GM12878 (cell line): ENCODE results near the gene SVIL. TPM values are rescaled to one million over a fixed set of nuclear protein-coding genes. Genes with fewer than 3 reads are reported as not detected.
A peak's percentile ranks its signal among the peaks of the same experiment; 100 is the strongest.

ENCODE experiments used
- ATAC-seq: fragments of 200-7000 bp; cut with Tn5 transposase; 3 replicates; pipeline ENCODE4 v1.9.1; 2020; ENCODE audit warnings: mild to moderate bottlenecking, moderate library complexity
- BruUV-seq: library from RNA; stranded (reverse); fragments of 400-500 nt; replicated peaks from 2 replicates; lab custom pipeline; 2021; lab: Mats Ljungman, UMichigan
- CTCF ChIA-PET: fragments of 300-600 bp; sonication (Branson Sonifier 250); formaldehyde crosslinking; extraction: SDS; loops from one replicate; lab custom pipeline; 2021; ENCODE audit warnings: inconsistent platforms; lab: Yijun Ruan, JAX
- POLR2A ChIA-PET: fragments of 350-600 bp; formaldehyde crosslinking; extraction: SDS; loops from one replicate; lab custom pipeline; 2021; ENCODE audit warnings: inconsistent platforms; lab: Charles Lee
- RAD21 ChIA-PET: fragments of 300-600 bp; sonication (Branson Sonifier 250); formaldehyde crosslinking; loops from one replicate; lab custom pipeline; 2023; ENCODE audit warnings: antibody characterized with exemption; ENCODE audit not compliant: unreplicated experiment; lab: Charles Lee
- SMC1A ChIA-PET: fragments of 300-600 bp; sonication (Branson Sonifier 250); formaldehyde crosslinking; loops from one replicate; lab custom pipeline; 2023; ENCODE audit not compliant: unreplicated experiment, uncharacterized antibody; lab: Charles Lee
- DNase-seq: peaks from one replicate; pipeline ENCODE4 v3.0.0-alpha.2; 2011; ENCODE audit warnings: low read depth, low spot score
- FAIRE-seq: peaks from 3 replicates; lab custom pipeline; 2011; peaks lifted over from hg19 to GRCh38; lab: Jason Lieb, UNC
- H2AFZ ChIP-seq: 2 replicates; pipeline ENCODE4 v1.6.0; 2011; ENCODE audit warnings: low read depth, low read length, control low read depth; ENCODE audit not compliant: control insufficient read depth
- H3K27ac ChIP-seq: 2 replicates; pipeline ENCODE4 v1.5.1; 2011; ENCODE audit warnings: control low read depth; ENCODE audit not compliant: control insufficient read depth, insufficient read depth
- H3K27me3 ChIP-seq, 2 experiments: replicated peaks in 1 of 2; 2 replicates each; pipeline versions ENCODE4 v1.6.0 to v1.6.1; 2011; ENCODE audit warnings: low read length in 1 of 2; ENCODE audit not compliant: control insufficient read depth in 2 of 2, insufficient read depth in 2 of 2
- H3K36me3 ChIP-seq, 2 experiments: 2 replicates each; pipeline ENCODE4 v1.5.1; 2011; ENCODE audit warnings: low read length in 1 of 2; ENCODE audit not compliant: control insufficient read depth in 2 of 2, insufficient read depth in 2 of 2
- H3K4me1 ChIP-seq: 2 replicates; pipeline ENCODE4 v1.6.1; 2011; ENCODE audit warnings: mild to moderate bottlenecking, low read length, moderate library complexity, mixed read lengths; ENCODE audit not compliant: control insufficient read depth, insufficient read depth
- H3K4me2 ChIP-seq: 2 replicates; pipeline ENCODE4 v1.6.0; 2011; ENCODE audit warnings: control low read depth; ENCODE audit not compliant: control insufficient read depth, insufficient read depth
- H3K4me3 ChIP-seq: fragments of 200-600 bp; sonication (generic); 2 replicates; pipeline ENCODE4 v1.5.1; 2016
- H3K79me2 ChIP-seq: 2 replicates; pipeline ENCODE4 v1.6.0; 2011; ENCODE audit warnings: low read length; ENCODE audit not compliant: control insufficient read depth, insufficient read depth
- H3K9ac ChIP-seq: 2 replicates; pipeline ENCODE4 v1.8.0; 2011; ENCODE audit warnings: low read length, control low read depth, mixed read lengths; ENCODE audit not compliant: control insufficient read depth, insufficient read depth
- H3K9me3 ChIP-seq: replicated peaks from 3 replicates; pipeline ENCODE4 v1.5.1; 2011; ENCODE audit warnings: mild to moderate bottlenecking, low read length; ENCODE audit not compliant: control insufficient read depth, insufficient read depth
- H4K20me1 ChIP-seq: 2 replicates; pipeline ENCODE4 v1.6.0; 2011; ENCODE audit not compliant: control insufficient read depth, insufficient read depth
- BHLHE40 ChIP-seq, 2 experiments: fragments of 450-650 bp in 1 of 2; IDR thresholded peaks; 2 replicates each; pipeline ENCODE4 v1.6.1; 2011 to 2017; ENCODE audit warnings: low read depth in 2 of 2, borderline replicate concordance in 1 of 2, improper control_type of control experiment in 1 of 2, low read length in 1 of 2, mild to moderate bottlenecking in 1 of 2
- CBX3 ChIP-seq: fragments of 200-600 bp; sonication (generic); IDR thresholded peaks from 2 replicates; pipeline ENCODE4 v1.6.1; 2016; ENCODE audit warnings: low read depth, borderline replicate concordance
- CHD2 ChIP-seq: IDR thresholded peaks from 2 replicates; pipeline ENCODE4 v1.6.1; 2011; ENCODE audit warnings: low read depth, low read length, improper control_type of control experiment, borderline replicate concordance
- HDGF ChIP-seq: fragments of 450-650 bp; IDR thresholded peaks from 2 replicates; pipeline ENCODE4 v1.6.1; 2016; ENCODE audit warnings: antibody characterized with exemption
- IKZF2 ChIP-seq, 2 experiments: fragments of 450-650 bp; IDR thresholded peaks; 2 replicates each; pipeline ENCODE4 v1.6.1; 2017; ENCODE audit warnings: mild to moderate bottlenecking in 2 of 2, moderate library complexity in 2 of 2
- KAT2A ChIP-seq: conservative IDR thresholded peaks from 2 replicates; pipeline ENCODE4 v1.6.1; 2011; ENCODE audit warnings: low read depth, low read length; ENCODE audit not compliant: control insufficient read depth
- NBN ChIP-seq: fragments of 450-650 bp; IDR thresholded peaks from 2 replicates; pipeline ENCODE4 v1.6.1; 2016
- NFYA ChIP-seq: IDR thresholded peaks from 2 replicates; pipeline ENCODE4 v1.6.1; 2011; ENCODE audit warnings: low read depth, mild to moderate bottlenecking, low read length, improper control_type of control experiment, borderline replicate concordance
- POU2F2 ChIP-seq: IDR thresholded peaks from 3 replicates; pipeline ENCODE4 v1.6.1; 2011; ENCODE audit warnings: low read depth, mild to moderate bottlenecking, low read length, borderline replicate concordance
- SMARCA5 ChIP-seq: fragments of 450-650 bp; IDR thresholded peaks from 2 replicates; pipeline ENCODE4 v1.6.1; 2017; ENCODE audit warnings: mild to moderate bottlenecking
- ZSCAN29 ChIP-seq: fragments of 450-650 bp; IDR thresholded peaks from 2 replicates; pipeline ENCODE4 v1.6.1; 2017; ENCODE audit warnings: mild to moderate bottlenecking, moderate library complexity
- WGBS: methylation state at CpG from one replicate; pipeline ENCODE4 v1.1.6; 2016; ENCODE audit warnings: low lambda C conversion rate; ENCODE audit not compliant: insufficient replicate concordance, insufficient coverage; ENCODE audit errors: missing lambda C conversion rate; 5-methylcytosine and 5-hydroxymethylcytosine counted together
- in situ Hi-C: fragments of 300-500 bp; cut with MboI; formaldehyde crosslinking; loops from 9 replicates; pipeline ENCODE4 v1.14.3; 2018; ENCODE audit warnings: mixed read lengths
- intact Hi-C: fragments of 100-400 bp; cut with micrococcal nuclease; formaldehyde crosslinking; loops from one replicate; pipeline ENCODE4 v1.14.2; 2022; ENCODE audit not compliant: unreplicated experiment
- polyA plus RNA-seq, 11 experiments: library from polyadenylated mRNA; depleted of rRNA in 4 of 11; unstranded in 6 of 11; stranded (reverse) in 5 of 11; fragments of >200 nt; fragmentation: Nextera tagmentation in 4 of 11; fragmentation: Illumina TruSeq in 1 of 11; extraction: Ambion mirVana in 4 of 11; extraction: Trizol in 1 of 11; gene quantifications; 1 replicate in 1 of 11; 2 replicates in 10 of 11; pipeline versions ENCODE4 v1.2.1 to v1.2.3, GENCODE V29; 2011 to 2016; ENCODE audit warnings: inconsistent platforms in 2 of 11, missing spikeins in 2 of 11, low read depth in 1 of 11
- total RNA-seq, 4 experiments: library from RNA; depleted of rRNA in 3 of 4; stranded (reverse); fragments of >200 nt in 3 of 4; fragmentation: Illumina TruSeq in 1 of 4; extraction: Trizol in 1 of 4; gene quantifications; 2 replicates each; pipeline versions ENCODE4 v1.2.1 to v1.2.3, GENCODE V29; 2013 to 2021
- TF ChIP-seq, protein P1 (sequence below): IDR thresholded peaks from 2 replicates; pipeline ENCODE4 v1.6.1; 2012; ENCODE audit warnings: low read depth, low read length, improper control_type of control experiment
- TF ChIP-seq, protein P2 (sequence below), 3 experiments: IDR thresholded peaks in 2 of 3; conservative IDR thresholded peaks in 1 of 3; 2 replicates each; pipeline ENCODE4 v1.5.1; 2011; ENCODE audit warnings: low read depth in 3 of 3, low read length in 3 of 3, mild to moderate bottlenecking in 3 of 3, control low read depth in 2 of 3, moderate library complexity in 2 of 3, inconsistent platforms in 1 of 3, mixed read lengths in 1 of 3; ENCODE audit not compliant: control insufficient read depth in 2 of 3, insufficient read depth in 1 of 3; ENCODE audit errors: extremely low read depth in 1 of 3
- TF ChIP-seq, protein P3 (sequence below): fragments of 150-350 bp; IDR thresholded peaks from 2 replicates; pipeline ENCODE4 v1.6.1; 2016; ENCODE audit warnings: low read depth, low read length
- TF ChIP-seq, protein P4 (sequence below): fragments of 450-650 bp; IDR thresholded peaks from 2 replicates; pipeline ENCODE4 v1.6.1; 2017; ENCODE audit warnings: mild to moderate bottlenecking, moderate library complexity

The SVIL gene
- total and polyA plus RNA-seq, 10 of the 15 experiments (the other 5 are each of a cell fraction or from before 2014, with no cell fraction given), result 0.22 to 1.9 (median 0.87) TPM

DNA sequence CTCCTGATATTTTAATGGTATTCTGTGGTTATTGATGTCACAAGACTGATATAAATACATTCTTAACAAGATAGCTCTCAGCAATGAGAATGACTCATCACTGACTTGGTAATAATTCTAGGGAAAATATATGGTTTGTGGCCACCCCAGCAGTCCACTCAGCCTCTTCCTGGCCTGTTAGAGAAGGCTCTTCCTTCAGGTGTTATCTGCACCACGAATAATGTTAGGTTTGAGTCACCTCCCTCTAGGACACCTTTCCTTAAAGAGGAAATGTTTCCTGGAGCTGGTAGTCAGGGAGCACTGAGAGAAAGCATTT lies 163.3 kb downstream of the SVIL start:
- Histone ChIP-seq H3K79me2 (no peaks in the 10 kb centered on the region), H3K27me3 (no peaks in the 10 kb centered on the region), H3K4me3 (no peak overlapping the region), H3K4me1 (no peaks in the 10 kb centered on the region), H2AFZ (no peak overlapping the region), H3K27ac (no peak overlapping the region), H4K20me1 (no peaks in the 10 kb centered on the region), H3K4me2 (no peak overlapping the region), H3K9ac (no peak overlapping the region), H3K36me3 (peaks cover 0 to 2% of the 10 kb centered on the region in 2 experiments; a peak in 2 of 4 replicates), H3K9me3 (no peaks in the 10 kb centered on the region)
- CTCF ChIA-PET, result interaction anchor here (0.7 to 2.2 kb wide), 5 partner anchors 9 to 1385 kb away, joined by 3 to 12 read pairs (median 3); no protein-coding TSS in a partner anchor
- BruUV-seq, result no TSS peak
- 19% methylated on average over 1 of the region's 1 CpG for WGBS
- FAIRE-seq (no peak), DNase-seq (no peak), ATAC-seq (peak; percentile 46)
- intact Hi-C loops, result no loop called here
- SMC1A ChIA-PET, result no interaction called here
- POLR2A ChIA-PET, result no interaction called here
- in situ Hi-C loops, result no loop called here
- RAD21 ChIA-PET, result no interaction called here
- TF ChIP-seq SMARCA5 (no peak), NBN (no peak), CBX3 (no peak), BHLHE40 (IDR thresholded peaks at IDR 0.05; ENCODE audit: borderline replicate concordance in 1 of 2, low read depth in 2 of 2, low read length in 1 of 2) (no peak), KAT2A (no peak), HDGF (no peak), CHD2 (no peak), ZSCAN29 (no peak), IKZF2 (IDR thresholded peaks at IDR 0.05) (no peak), POU2F2 (no peak), NFYA (no peak)
- TF ChIP-seq, protein P1, sequence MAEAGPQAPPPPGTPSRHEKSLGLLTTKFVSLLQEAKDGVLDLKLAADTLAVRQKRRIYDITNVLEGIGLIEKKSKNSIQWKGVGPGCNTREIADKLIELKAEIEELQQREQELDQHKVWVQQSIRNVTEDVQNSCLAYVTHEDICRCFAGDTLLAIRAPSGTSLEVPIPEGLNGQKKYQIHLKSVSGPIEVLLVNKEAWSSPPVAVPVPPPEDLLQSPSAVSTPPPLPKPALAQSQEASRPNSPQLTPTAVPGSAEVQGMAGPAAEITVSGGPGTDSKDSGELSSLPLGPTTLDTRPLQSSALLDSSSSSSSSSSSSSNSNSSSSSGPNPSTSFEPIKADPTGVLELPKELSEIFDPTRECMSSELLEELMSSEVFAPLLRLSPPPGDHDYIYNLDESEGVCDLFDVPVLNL, result no peak
- TF ChIP-seq, protein P2, sequence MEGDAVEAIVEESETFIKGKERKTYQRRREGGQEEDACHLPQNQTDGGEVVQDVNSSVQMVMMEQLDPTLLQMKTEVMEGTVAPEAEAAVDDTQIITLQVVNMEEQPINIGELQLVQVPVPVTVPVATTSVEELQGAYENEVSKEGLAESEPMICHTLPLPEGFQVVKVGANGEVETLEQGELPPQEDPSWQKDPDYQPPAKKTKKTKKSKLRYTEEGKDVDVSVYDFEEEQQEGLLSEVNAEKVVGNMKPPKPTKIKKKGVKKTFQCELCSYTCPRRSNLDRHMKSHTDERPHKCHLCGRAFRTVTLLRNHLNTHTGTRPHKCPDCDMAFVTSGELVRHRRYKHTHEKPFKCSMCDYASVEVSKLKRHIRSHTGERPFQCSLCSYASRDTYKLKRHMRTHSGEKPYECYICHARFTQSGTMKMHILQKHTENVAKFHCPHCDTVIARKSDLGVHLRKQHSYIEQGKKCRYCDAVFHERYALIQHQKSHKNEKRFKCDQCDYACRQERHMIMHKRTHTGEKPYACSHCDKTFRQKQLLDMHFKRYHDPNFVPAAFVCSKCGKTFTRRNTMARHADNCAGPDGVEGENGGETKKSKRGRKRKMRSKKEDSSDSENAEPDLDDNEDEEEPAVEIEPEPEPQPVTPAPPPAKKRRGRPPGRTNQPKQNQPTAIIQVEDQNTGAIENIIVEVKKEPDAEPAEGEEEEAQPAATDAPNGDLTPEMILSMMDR (IDR thresholded peaks at IDR 0.05 in 2 of 3, conservative IDR thresholded peaks at IDR 0.05 in 1 of 3; ENCODE audit: control insufficient read depth in 2 of 3, extremely low read depth in 1 of 3, insufficient read depth in 1 of 3, low read depth in 3 of 3, low read length in 3 of 3), result no peak
- TF ChIP-seq, protein P3, sequence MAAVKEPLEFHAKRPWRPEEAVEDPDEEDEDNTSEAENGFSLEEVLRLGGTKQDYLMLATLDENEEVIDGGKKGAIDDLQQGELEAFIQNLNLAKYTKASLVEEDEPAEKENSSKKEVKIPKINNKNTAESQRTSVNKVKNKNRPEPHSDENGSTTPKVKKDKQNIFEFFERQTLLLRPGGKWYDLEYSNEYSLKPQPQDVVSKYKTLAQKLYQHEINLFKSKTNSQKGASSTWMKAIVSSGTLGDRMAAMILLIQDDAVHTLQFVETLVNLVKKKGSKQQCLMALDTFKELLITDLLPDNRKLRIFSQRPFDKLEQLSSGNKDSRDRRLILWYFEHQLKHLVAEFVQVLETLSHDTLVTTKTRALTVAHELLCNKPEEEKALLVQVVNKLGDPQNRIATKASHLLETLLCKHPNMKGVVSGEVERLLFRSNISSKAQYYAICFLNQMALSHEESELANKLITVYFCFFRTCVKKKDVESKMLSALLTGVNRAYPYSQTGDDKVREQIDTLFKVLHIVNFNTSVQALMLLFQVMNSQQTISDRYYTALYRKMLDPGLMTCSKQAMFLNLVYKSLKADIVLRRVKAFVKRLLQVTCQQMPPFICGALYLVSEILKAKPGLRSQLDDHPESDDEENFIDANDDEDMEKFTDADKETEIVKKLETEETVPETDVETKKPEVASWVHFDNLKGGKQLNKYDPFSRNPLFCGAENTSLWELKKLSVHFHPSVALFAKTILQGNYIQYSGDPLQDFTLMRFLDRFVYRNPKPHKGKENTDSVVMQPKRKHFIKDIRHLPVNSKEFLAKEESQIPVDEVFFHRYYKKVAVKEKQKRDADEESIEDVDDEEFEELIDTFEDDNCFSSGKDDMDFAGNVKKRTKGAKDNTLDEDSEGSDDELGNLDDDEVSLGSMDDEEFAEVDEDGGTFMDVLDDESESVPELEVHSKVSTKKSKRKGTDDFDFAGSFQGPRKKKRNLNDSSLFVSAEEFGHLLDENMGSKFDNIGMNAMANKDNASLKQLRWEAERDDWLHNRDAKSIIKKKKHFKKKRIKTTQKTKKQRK, result no peak
- TF ChIP-seq, protein P4, sequence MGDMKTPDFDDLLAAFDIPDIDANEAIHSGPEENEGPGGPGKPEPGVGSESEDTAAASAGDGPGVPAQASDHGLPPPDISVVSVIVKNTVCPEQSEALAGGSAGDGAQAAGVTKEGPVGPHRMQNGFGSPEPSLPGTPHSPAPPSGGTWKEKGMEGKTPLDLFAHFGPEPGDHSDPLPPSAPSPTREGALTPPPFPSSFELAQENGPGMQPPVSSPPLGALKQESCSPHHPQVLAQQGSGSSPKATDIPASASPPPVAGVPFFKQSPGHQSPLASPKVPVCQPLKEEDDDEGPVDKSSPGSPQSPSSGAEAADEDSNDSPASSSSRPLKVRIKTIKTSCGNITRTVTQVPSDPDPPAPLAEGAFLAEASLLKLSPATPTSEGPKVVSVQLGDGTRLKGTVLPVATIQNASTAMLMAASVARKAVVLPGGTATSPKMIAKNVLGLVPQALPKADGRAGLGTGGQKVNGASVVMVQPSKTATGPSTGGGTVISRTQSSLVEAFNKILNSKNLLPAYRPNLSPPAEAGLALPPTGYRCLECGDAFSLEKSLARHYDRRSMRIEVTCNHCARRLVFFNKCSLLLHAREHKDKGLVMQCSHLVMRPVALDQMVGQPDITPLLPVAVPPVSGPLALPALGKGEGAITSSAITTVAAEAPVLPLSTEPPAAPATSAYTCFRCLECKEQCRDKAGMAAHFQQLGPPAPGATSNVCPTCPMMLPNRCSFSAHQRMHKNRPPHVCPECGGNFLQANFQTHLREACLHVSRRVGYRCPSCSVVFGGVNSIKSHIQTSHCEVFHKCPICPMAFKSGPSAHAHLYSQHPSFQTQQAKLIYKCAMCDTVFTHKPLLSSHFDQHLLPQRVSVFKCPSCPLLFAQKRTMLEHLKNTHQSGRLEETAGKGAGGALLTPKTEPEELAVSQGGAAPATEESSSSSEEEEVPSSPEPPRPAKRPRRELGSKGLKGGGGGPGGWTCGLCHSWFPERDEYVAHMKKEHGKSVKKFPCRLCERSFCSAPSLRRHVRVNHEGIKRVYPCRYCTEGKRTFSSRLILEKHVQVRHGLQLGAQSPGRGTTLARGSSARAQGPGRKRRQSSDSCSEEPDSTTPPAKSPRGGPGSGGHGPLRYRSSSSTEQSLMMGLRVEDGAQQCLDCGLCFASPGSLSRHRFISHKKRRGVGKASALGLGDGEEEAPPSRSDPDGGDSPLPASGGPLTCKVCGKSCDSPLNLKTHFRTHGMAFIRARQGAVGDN, result no peak
